CD14-positive monocyte (primary cell): ENCODE results near the gene CPS1. TPM values are rescaled to one million over a fixed set of nuclear protein-coding genes. Genes with fewer than 3 reads are reported as not detected.

Source experiments
- DNase-seq, 3 donors: peaks; one replicate each; pipeline ENCODE4 v3.0.0-alpha.2; 2011 to 2022
- H2AFZ ChIP-seq: 2 replicates; pipeline ENCODE4 v1.6.0; 2012; ENCODE audit warnings: mild to moderate bottlenecking, low read depth, low read length, inconsistent platforms; ENCODE audit not compliant: insufficient read depth, poor library complexity, severe bottlenecking
- H3K27ac ChIP-seq, 2 donors: 1 replicate in 1 of 2; 2 replicates in 1 of 2; pipeline ENCODE4 v1.5.1; 2012 to 2013; ENCODE audit warnings: low read length in 2 of 2, control low read depth in 1 of 2, inconsistent platforms in 1 of 2, low read depth in 1 of 2, mild to moderate bottlenecking in 1 of 2
- H3K27me3 ChIP-seq, 2 donors: one replicate each; pipeline versions ENCODE4 v1.6.0 to v1.6.1; 2011 to 2013; ENCODE audit warnings: low read length in 2 of 2; ENCODE audit not compliant: control insufficient read depth in 2 of 2, insufficient read depth in 2 of 2
- H3K36me3 ChIP-seq, 2 donors: replicated peaks in 1 of 2; 1 replicate in 1 of 2; 2 replicates in 1 of 2; pipeline versions ENCODE4 v1.5.1 to v1.6.1; 2012 to 2013; ENCODE audit warnings: low read length in 2 of 2, control low read depth in 1 of 2, inconsistent platforms in 1 of 2, mild to moderate bottlenecking in 1 of 2; ENCODE audit not compliant: insufficient read depth in 2 of 2, control insufficient read depth in 1 of 2
- H3K4me1 ChIP-seq, 2 donors: 1 replicate in 1 of 2; 2 replicates in 1 of 2; pipeline versions ENCODE4 v1.5.1 to v1.6.1; 2012 to 2013; ENCODE audit warnings: low read length in 2 of 2, control low read depth in 1 of 2, inconsistent platforms in 1 of 2, mild to moderate bottlenecking in 1 of 2, moderate library complexity in 1 of 2; ENCODE audit not compliant: insufficient read depth in 2 of 2, control insufficient read depth in 1 of 2
- H3K4me2 ChIP-seq: replicated peaks from 2 replicates; pipeline ENCODE3; 2012; ENCODE audit warnings: low read length, moderate library complexity, mild to moderate bottlenecking; ENCODE audit not compliant: poor library complexity, severe bottlenecking; ENCODE audit errors: extremely low read depth
- H3K4me3 ChIP-seq, 3 experiments: fragments of 200-600 bp in 1 of 3; sonication (generic) in 1 of 3; replicated peaks in 1 of 3; 1 replicate in 2 of 3; 2 replicates in 1 of 3; pipeline ENCODE4 v1.5.1; 2011 to 2013; ENCODE audit warnings: low read length in 3 of 3, mild to moderate bottlenecking in 3 of 3, control low read depth in 2 of 3, low read depth in 2 of 3, inconsistent platforms in 1 of 3, moderate library complexity in 1 of 3
- H3K79me2 ChIP-seq: 2 replicates; pipeline ENCODE4 v1.6.0; 2012; ENCODE audit warnings: mild to moderate bottlenecking, control low read depth, inconsistent platforms, low read length, moderate library complexity; ENCODE audit not compliant: insufficient read depth
- H3K9ac ChIP-seq: 2 replicates; pipeline ENCODE4 v1.6.0; 2017; ENCODE audit warnings: low read length, mild to moderate bottlenecking; ENCODE audit not compliant: insufficient read depth, poor library complexity, severe bottlenecking
- H3K9me3 ChIP-seq, 2 donors: replicated peaks in 1 of 2; 1 replicate in 1 of 2; 2 replicates in 1 of 2; pipeline versions ENCODE4 v1.5.1 to v1.6.1; 2012 to 2013; ENCODE audit warnings: low read length in 2 of 2, control low read depth in 1 of 2; ENCODE audit not compliant: control insufficient read depth in 1 of 2, insufficient read depth in 1 of 2
- H4K20me1 ChIP-seq: 2 replicates; pipeline ENCODE4 v1.6.0; 2012; ENCODE audit warnings: mild to moderate bottlenecking, low read length, control low read depth, moderate library complexity; ENCODE audit not compliant: insufficient read depth
- H3K27ac Mint-ChIP-seq, 7 donors: one replicate each; pipeline ENCODE4 v1.8.0; 2020; ENCODE audit warnings: mild to moderate bottlenecking in 7 of 7, mixed read lengths in 7 of 7, moderate library complexity in 6 of 7, inconsistent platforms in 2 of 7
- H3K27me3 Mint-ChIP-seq, 3 donors: one replicate each; pipeline ENCODE4 v1.8.0; 2021 to 2022; ENCODE audit warnings: low read depth in 3 of 3, mild to moderate bottlenecking in 3 of 3, mixed read lengths in 3 of 3, moderate library complexity in 3 of 3, inconsistent platforms in 1 of 3
- H3K36me3 Mint-ChIP-seq, 2 donors: one replicate each; pipeline ENCODE4 v1.8.0; 2020; ENCODE audit warnings: mixed read lengths in 2 of 2, inconsistent platforms in 1 of 2, mild to moderate bottlenecking in 1 of 2
- H3K4me1 Mint-ChIP-seq: one replicate; pipeline ENCODE4 v1.8.0; 2020; ENCODE audit warnings: mild to moderate bottlenecking, mixed read lengths
- H3K4me3 Mint-ChIP-seq, 2 donors: one replicate each; pipeline ENCODE4 v1.8.0; 2020; ENCODE audit warnings: mild to moderate bottlenecking in 2 of 2, mixed read lengths in 2 of 2, moderate library complexity in 1 of 2
- H3K9me3 Mint-ChIP-seq, 7 donors: one replicate each; pipeline ENCODE4 v1.8.0; 2020 to 2022; ENCODE audit warnings: mixed read lengths in 7 of 7, mild to moderate bottlenecking in 6 of 7, moderate library complexity in 6 of 7, inconsistent platforms in 2 of 7
- CTCF ChIP-seq: fragments of 200-600 bp; IDR thresholded peaks from one replicate; pipeline ENCODE4 v1.8.0; 2022; ENCODE audit warnings: antibody characterized with exemption, mild to moderate bottlenecking
- WGBS: methylation state at CpG from one replicate; pipeline ENCODE4 v1.1.5; 2013; ENCODE audit warnings: missing lambda C conversion rate; ENCODE audit not compliant: insufficient coverage; 5-methylcytosine and 5-hydroxymethylcytosine counted together
- intact Hi-C, 2 donors: fragments of 100-400 bp; cut with micrococcal nuclease; formaldehyde crosslinking; loops; one replicate each; pipeline versions ENCODE4 v1.15.0 to v1.15.1; 2023
- polyA plus RNA-seq, 3 donors: library from polyadenylated mRNA; depleted of rRNA in 1 of 3; unstranded in 2 of 3; stranded (reverse) in 1 of 3; fragments of 300-500 nt in 2 of 3; fragments of >200 nt in 1 of 3; fragmentation: Illumina TruSeq in 2 of 3; gene quantifications; 1 replicate in 2 of 3; 2 replicates in 1 of 3; pipeline ENCODE4 v1.2.3, GENCODE V29; 2012 to 2021

Gene CPS1
- polyA plus RNA-seq, 3 donors, result not detected

- no peaks in the 10 kb centered on the region for H3K36me3 Mint-ChIP-seq
- Histone ChIP-seq H3K9me3 (no peaks in the 10 kb centered on the region), H3K36me3 (no peaks in the 10 kb centered on the region), H3K9ac (no peak overlapping the region), H3K27me3 (no peaks in the 10 kb centered on the region), H3K4me1 (no peaks in the 10 kb centered on the region), H3K27ac (no peak overlapping the region), H2AFZ (no peak overlapping the region), H3K4me3 (no peak overlapping the region), H4K20me1 (no peaks in the 10 kb centered on the region), H3K79me2 (no peaks in the 10 kb centered on the region), H3K4me2 (no peak overlapping the region)
- no peaks in the 10 kb centered on the region for H3K9me3 Mint-ChIP-seq
- WGBS, result 57% methylated on average over 1 of the region's 4 CpGs
- DNase-seq, result no peak
- no peak for TF ChIP-seq CTCF
- peaks cover 0 to 3% (median under 1%) of the 10 kb centered on the region in 3 donors for H3K27me3 Mint-ChIP-seq
- H3K4me3 Mint-ChIP-seq, result no peak overlapping the region
- no peaks in the 10 kb centered on the region for H3K4me1 Mint-ChIP-seq
- intact Hi-C loops, result no loop called here
- no peak overlapping the region for H3K27ac Mint-ChIP-seq
Measured at GRCh38 chr2:210544831-210545230, 11.6 kb upstream of the CPS1 start.

DNA sequence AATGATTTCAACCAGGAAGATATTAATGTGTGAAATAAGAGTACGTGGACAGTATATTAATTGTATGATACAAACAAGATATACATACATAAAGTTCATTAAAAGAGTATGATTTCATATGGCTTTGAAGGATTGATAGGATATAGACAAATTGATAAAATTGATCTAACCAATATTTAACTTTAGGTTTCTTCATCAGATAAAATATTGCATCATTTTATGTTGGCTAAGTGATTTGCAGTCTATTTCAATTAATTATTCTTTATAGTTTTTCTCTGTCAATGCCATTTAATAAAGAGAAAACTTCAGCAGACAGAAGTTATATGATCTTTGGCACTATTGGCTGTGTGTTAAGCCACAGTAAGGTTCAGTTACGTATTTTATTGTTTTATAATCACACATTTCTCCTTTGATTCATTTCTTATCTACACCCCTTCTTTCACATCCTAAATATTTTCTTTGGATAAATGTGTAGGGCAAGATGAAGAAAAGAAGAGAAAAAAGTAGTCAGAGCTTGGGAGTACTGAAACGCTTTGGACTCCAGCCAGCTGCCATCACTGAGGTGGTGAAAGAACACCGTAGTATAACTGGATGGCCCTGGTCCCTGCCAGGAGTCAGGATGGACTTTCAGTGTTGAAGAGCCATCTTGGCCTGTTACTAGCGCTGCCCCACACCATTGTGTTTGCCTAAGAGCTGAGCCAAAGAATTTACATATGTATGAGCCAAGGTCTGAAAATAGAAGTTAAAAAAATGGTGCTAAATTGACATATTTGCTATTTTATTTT is 9.8 kb upstream of the CPS1 start:
- H3K27me3 ChIP-seq, result no peaks in the 10 kb centered on the region
- H3K27me3 Mint-ChIP-seq, result peaks cover 0 to 3% (median 0%) of the 10 kb centered on the region in 3 donors
- H3K4me1 ChIP-seq, result no peaks in the 10 kb centered on the region
- H2AFZ ChIP-seq, result no peak overlapping the region
- no peaks in the 10 kb centered on the region for H3K4me1 Mint-ChIP-seq
- TF ChIP-seq CTCF, result no peak
- intact Hi-C loops, result no loop called here
- no peaks in the 10 kb centered on the region for H3K9me3 Mint-ChIP-seq
- no peak overlapping the region for H3K4me3 ChIP-seq
- 87% methylated on average over 2 of the region's 5 CpGs for whole genome bisulfite sequencing
- H3K9me3 ChIP-seq, result no peaks in the 10 kb centered on the region
- H3K36me3 Mint-ChIP-seq, result no peaks in the 10 kb centered on the region
- no peak overlapping the region for H3K27ac Mint-ChIP-seq
- H3K4me3 Mint-ChIP-seq, result no peak overlapping the region
- H3K27ac ChIP-seq, result no peak overlapping the region
- no peak overlapping the region for H3K4me2 ChIP-seq
- H4K20me1 ChIP-seq, result no peaks in the 10 kb centered on the region
- no peak overlapping the region for H3K9ac ChIP-seq
- no peaks in the 10 kb centered on the region for H3K79me2 ChIP-seq
- DNase-seq, result no peak
- no peaks in the 10 kb centered on the region for H3K36me3 ChIP-seq
